Skeletal muscle tissue (tissue), 4 donors: ENCODE results near the gene RUVBL1. TPM values are rescaled to one million over a fixed set of nuclear protein-coding genes. Genes with fewer than 3 reads are reported as not detected.
A peak's percentile ranks its signal among the peaks of the same experiment; 100 is the strongest.

ENCODE experiments used
- H3K27ac ChIP-seq: one replicate; pipeline ENCODE4 v1.7.0; 2013; ENCODE audit warnings: mild to moderate bottlenecking, low read depth, low read length, inconsistent platforms
- H3K27me3 ChIP-seq, 3 donors: one replicate each; pipeline ENCODE4 v1.7.0; 2013; ENCODE audit warnings: low read length in 3 of 3; ENCODE audit not compliant: control insufficient read depth in 3 of 3, insufficient read depth in 3 of 3
- H3K36me3 ChIP-seq, 3 donors: one replicate each; pipeline ENCODE4 v1.7.0; 2013; ENCODE audit warnings: low read length in 3 of 3; ENCODE audit not compliant: control insufficient read depth in 3 of 3, insufficient read depth in 3 of 3
- H3K4me1 ChIP-seq, 3 donors: one replicate each; pipeline ENCODE4 v1.7.0; 2013; ENCODE audit warnings: low read length in 3 of 3, mild to moderate bottlenecking in 3 of 3; ENCODE audit not compliant: control insufficient read depth in 3 of 3, insufficient read depth in 3 of 3
- H3K4me3 ChIP-seq, 3 donors: one replicate each; pipeline ENCODE4 v1.7.0; 2013; ENCODE audit warnings: low read length in 3 of 3
- H3K9ac ChIP-seq, 3 donors: one replicate each; pipeline ENCODE4 v1.7.0; 2013; ENCODE audit warnings: low read length in 3 of 3, mild to moderate bottlenecking in 3 of 3, moderate library complexity in 2 of 3, low read depth in 1 of 3
- H3K9me3 ChIP-seq, 3 donors: one replicate each; pipeline ENCODE4 v1.7.0; 2013; ENCODE audit warnings: low read length in 3 of 3; ENCODE audit not compliant: control insufficient read depth in 3 of 3
- total RNA-seq: library from RNA; depleted of rRNA; stranded (reverse); fragments of >200 nt; gene quantifications from one replicate; pipeline ENCODE4 v1.2.3, GENCODE V29; 2014
- donor health status: Osteomylitis.

Gene RUVBL1
- total RNA-seq, 1 donor from 2014 or later = 39.1 TPM

DNA sequence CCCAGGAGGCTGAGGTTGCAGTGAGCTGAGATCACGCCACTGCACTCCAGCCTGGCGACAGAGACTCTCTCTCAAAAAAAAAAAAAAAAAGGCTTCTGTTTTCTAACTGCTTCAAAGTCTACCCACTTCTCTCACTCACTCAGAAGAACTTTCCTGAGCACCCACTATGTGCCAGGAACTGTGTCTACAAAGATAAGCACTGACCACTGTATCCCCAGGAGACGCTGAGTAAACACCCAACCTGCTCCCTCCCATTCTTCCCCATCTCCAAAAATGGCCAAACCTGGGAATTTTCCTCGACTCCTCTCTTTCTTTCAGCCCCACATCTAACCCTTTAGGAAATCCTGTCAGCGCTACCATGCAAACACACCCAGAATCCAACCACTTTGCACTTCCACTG lies 12.5 kb downstream of the RUVBL1 start:
- no peak overlapping the region for H3K9ac ChIP-seq
- H3K4me1 ChIP-seq = peaks cover 4 to 10% (median 4%) of the 10 kb centered on the region in 3 donors
- peaks cover 7 to 21% (median 7%) of the 10 kb centered on the region in 3 donors for H3K36me3 ChIP-seq
- no peak overlapping the region for H3K27ac ChIP-seq
- H3K9me3 ChIP-seq = no peaks in the 10 kb centered on the region
- H3K27me3 ChIP-seq = no peaks in the 10 kb centered on the region
- no peak overlapping the region for H3K4me3 ChIP-seq

DNA sequence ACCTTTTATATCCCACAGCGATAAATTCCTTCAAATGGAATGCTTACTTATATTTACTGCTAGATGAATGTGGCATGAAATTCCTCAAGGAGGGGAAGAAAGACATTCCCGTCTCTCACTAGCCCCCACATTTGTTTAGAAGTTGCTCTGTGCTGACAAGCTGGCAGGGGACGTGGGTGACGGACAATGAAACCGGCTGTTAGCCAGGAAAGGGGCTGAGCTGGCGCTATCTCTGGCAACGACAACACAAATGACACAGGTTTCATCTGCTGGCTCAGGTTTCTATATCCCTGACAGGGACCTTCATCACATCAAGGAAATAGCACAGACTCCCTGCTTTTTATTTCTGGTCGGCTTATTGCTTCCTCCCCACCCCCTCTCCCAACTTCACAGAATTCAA lies 15.8 kb downstream of the RUVBL1 start:
- Histone ChIP-seq H3K27me3 (no peaks in the 10 kb centered on the region), H3K9ac (peak overlapping the region in 1 of 3 donors; percentile 18), H3K36me3 (peaks cover 9 to 22% (median 12%) of the 10 kb centered on the region in 3 donors), H3K4me1 (peaks cover 4 to 10% (median 4%) of the 10 kb centered on the region in 3 donors), H3K9me3 (no peaks in the 10 kb centered on the region), H3K4me3 (peak overlapping the region in 2 of 3 donors; percentile 24 to 30), H3K27ac (no peak overlapping the region)

DNA sequence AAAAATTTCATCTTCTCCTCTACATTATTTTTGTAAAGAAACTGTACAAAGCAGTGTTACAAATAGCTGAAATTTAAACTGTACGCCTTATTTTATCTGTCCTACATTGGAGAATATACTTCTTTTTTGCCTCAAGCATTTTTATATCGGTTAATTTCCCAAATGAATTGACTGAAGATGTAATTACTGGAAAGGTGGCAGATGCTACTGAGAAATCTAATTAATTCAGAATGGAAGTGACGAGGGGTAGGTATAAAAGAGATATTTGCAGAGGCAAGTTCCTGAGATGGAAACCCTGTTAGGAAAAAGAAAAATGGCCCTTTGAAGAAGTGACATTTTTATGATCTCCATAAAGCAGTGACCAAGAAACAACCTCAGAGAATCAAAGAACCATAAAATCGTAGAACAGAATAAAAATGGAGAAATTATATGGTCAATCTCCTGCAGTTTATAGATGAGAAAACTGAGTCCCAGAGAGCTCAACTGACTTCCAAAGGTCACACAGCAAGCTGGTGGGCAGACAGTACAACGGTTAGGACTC lies 20.4 kb downstream of the RUVBL1 start:
- Histone ChIP-seq H3K27ac (no peak overlapping the region), H3K36me3 (peaks cover 24 to 31% (median 27%) of the 10 kb centered on the region in 3 donors), H3K27me3 (no peaks in the 10 kb centered on the region), H3K9ac (no peak overlapping the region), H3K4me3 (no peak overlapping the region), H3K4me1 (peaks cover 4 to 7% (median 4%) of the 10 kb centered on the region in 3 donors), H3K9me3 (no peaks in the 10 kb centered on the region)

DNA sequence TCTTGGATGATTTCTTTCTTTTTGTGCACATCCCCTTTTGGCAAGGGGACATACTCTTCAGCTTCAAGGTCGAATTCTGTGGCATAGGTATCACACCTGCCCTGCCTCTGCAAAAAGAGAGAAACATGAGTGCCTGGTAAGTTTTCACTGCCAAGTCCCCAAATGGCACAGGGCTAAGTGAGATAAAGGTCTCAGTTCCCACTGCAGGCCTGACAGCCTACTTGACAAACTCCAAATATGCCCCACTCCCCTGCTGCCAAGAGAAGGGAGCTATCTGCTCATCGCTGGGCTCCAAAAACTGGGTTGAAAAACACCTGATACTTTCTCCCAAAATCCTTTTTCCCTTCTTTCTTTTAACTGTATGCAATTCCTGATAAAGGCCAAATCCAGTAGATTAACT lies 23.0 kb downstream of the RUVBL1 start:
- H3K9ac ChIP-seq = no peak overlapping the region
- H3K4me3 ChIP-seq = no peak overlapping the region
- H3K36me3 ChIP-seq = peaks cover 31 to 45% (median 41%) of the 10 kb centered on the region in 3 donors
- H3K27me3 ChIP-seq = no peaks in the 10 kb centered on the region
- H3K27ac ChIP-seq = no peak overlapping the region
- H3K4me1 ChIP-seq = no peaks in the 10 kb centered on the region
- no peaks in the 10 kb centered on the region for H3K9me3 ChIP-seq

DNA sequence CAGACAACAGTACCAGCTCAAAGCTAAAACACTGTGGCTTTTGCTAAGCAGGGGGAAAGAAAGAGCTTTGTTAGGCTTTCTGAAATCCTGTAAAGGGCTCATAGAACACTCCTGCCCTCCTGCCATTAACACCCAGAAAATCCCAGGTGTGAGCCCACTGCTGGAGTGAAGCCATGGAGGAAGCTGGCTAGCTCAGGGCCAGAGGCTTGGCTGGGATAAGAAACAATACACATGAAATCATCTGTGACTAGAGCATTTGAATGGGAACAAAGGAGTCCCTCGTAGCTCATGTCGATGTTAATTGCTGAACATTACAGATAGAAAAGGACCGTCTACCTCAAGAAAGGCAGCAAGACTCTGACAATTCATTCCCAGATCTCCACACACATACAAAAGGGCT lies 23.5 kb downstream of the RUVBL1 start:
- Histone ChIP-seq H3K36me3 (peaks cover 31 to 45% (median 44%) of the 10 kb centered on the region in 3 donors), H3K27ac (no peak overlapping the region)

DNA sequence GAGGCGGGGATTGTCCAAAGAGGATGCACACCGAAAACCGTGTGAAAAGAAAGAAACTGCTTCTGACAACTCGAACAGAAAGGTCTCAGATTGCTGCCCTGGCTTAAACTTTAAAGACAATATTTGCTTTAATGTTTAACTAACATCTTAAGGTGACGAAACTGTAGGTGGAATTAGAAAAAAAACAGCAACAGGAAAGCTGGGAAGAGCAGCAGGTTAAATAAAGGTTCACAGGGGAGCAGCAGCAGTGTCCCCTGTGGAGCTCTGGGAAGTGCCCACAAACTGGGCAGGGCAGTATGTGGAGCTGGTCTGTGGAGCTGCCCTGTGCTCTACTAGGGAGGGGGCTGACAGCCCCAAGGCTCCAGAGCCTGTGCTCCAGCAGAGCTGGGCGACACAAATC lies 25.4 kb downstream of the RUVBL1 start:
- H3K4me1 ChIP-seq = peaks cover 4 to 6% (median 5%) of the 10 kb centered on the region in 3 donors
- no peak overlapping the region for H3K4me3 ChIP-seq
- H3K27me3 ChIP-seq = no peaks in the 10 kb centered on the region
- peaks cover 29 to 53% (median 43%) of the 10 kb centered on the region in 3 donors for H3K36me3 ChIP-seq
- no peaks in the 10 kb centered on the region for H3K9me3 ChIP-seq
- no peak overlapping the region for H3K9ac ChIP-seq
- H3K27ac ChIP-seq = no peak overlapping the region

More for the DNA sequence above, 23.5 kb downstream of the RUVBL1 start:
- Histone ChIP-seq H3K9ac (no peak overlapping the region), H3K27me3 (no peaks in the 10 kb centered on the region), H3K9me3 (no peaks in the 10 kb centered on the region), H3K4me3 (no peak overlapping the region), H3K4me1 (peaks cover 3 to 4% (median 3%) of the 10 kb centered on the region in 3 donors)

DNA sequence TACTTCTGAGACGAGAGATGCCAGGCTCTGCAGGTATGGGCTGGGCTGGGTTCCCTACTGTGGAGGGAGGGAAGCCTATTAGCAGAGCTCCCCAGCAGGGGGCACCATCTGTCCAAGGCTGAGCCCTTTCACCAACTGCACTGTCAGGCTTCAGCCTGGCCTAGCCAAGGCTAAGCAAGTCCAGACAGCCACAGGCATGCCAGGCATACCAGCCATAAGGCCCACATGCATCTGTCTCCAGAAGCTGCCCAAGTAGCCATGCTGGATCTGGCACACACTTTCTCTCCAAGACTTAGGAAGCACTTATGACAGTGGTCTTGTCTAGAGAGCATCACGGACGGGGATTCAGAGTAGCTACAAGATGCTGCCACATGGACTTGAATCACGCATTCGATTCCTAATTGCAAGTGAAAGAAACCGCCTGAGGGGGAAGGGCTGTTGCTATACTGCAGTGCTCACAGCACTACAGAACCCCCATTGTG lies 28.3 kb downstream of the RUVBL1 start:
- H3K9ac ChIP-seq = no peak overlapping the region
- no peak overlapping the region for H3K27ac ChIP-seq
- H3K9me3 ChIP-seq = no peaks in the 10 kb centered on the region
- H3K4me1 ChIP-seq = peaks cover 4 to 6% (median 5%) of the 10 kb centered on the region in 3 donors
- H3K36me3 ChIP-seq = peaks cover 25 to 49% (median 41%) of the 10 kb centered on the region in 3 donors
- H3K27me3 ChIP-seq = no peaks in the 10 kb centered on the region
- H3K4me3 ChIP-seq = no peak overlapping the region

DNA sequence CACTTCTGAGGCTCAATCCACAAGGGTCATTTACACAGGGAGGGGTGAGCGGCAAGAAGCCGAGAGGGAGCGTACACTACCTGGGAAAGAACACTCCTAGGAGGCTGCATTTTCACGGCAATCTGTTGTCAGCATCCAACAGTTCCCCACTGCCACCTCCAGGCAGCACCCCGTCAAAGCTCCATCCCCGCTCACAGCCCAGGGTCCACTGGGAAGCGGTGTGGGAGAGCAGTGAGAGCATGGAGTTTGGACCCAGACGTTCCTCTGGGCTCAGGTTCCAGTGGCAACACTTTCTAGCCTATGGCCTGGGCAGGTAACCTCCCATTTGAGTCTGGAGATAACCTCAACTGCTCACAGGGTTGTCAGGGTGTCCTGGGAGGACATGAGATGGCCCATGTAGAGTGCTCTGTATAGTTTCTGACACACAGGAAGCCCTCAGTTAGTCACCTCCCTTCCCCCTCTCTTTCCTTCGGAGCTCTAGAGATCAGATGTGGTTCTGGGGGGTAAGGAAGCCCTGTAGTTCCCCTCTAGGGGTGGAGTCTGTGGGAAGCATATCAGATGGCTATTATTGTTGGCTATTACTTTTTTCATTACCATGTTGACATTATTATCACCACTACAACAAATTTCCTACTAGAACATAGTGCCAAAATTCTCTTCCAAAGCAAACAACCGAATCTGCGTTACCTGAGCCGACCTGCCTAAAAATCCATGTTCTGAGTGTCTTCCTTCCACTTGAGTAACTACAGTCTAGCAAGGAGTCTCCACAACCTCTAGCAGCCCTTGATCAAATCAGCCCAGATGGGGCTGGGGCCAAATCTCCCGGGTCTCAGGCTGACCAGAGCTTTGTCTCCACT lies 29.1 kb downstream of the RUVBL1 start:
- H3K36me3 ChIP-seq = peaks cover 19 to 45% (median 34%) of the 10 kb centered on the region in 3 donors
- H3K9ac ChIP-seq = no peak overlapping the region

DNA sequence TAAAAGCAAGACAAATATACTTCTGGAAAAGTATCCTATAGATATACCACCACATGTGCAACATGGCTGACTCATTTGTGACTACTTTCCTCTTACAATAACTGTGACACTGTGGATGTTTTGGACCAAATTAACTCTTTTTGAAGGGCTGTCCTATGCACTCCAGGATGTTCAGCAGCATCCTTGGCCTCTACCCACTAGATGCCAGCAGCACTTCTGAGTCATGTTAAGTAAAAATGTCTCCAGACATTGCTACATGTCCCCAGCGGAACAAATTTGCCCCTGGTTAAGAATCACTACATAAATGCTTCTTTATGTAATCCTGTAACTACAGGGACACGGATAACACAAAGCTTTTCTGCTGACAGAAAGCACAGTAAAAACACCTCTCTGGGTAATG lies 32.0 kb downstream of the RUVBL1 start:
- no peak overlapping the region for H3K9ac ChIP-seq
- H3K4me1 ChIP-seq = peaks cover 4 to 6% (median 5%) of the 10 kb centered on the region in 3 donors
- H3K4me3 ChIP-seq = no peak overlapping the region
- H3K27ac ChIP-seq = no peak overlapping the region
- H3K36me3 ChIP-seq = peaks cover 9 to 26% (median 19%) of the 10 kb centered on the region in 3 donors
- H3K9me3 ChIP-seq = no peaks in the 10 kb centered on the region
- no peaks in the 10 kb centered on the region for H3K27me3 ChIP-seq

More for the DNA sequence above, 29.1 kb downstream of the RUVBL1 start:
- Histone ChIP-seq H3K27ac (no peak overlapping the region), H3K27me3 (no peaks in the 10 kb centered on the region), H3K4me3 (no peak overlapping the region), H3K4me1 (peaks cover 4 to 6% (median 5%) of the 10 kb centered on the region in 3 donors), H3K9me3 (no peaks in the 10 kb centered on the region)

DNA sequence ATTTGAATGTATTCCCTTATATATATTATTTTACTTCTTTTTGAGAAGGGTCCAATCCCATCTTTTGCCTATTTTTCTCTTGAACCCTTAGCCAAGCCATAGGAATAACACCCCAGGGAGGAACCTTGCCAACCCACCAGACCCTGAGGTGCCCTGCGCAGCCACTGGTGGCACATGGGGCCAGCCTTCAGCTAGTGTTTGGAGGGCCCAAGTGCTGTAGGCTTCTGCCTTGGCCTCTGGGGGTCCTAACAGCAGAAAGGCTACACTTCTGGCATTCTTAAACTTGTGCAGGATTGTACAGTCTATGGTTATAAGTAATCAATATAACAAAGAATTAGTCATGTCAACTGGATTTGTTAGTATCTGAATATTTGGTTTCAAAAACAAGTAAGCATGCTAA lies 34.5 kb downstream of the RUVBL1 start:
- peaks cover 8 to 26% (median 17%) of the 10 kb centered on the region in 3 donors for H3K36me3 ChIP-seq
- no peaks in the 10 kb centered on the region for H3K9me3 ChIP-seq
- no peak overlapping the region for H3K4me3 ChIP-seq
- H3K27me3 ChIP-seq = no peaks in the 10 kb centered on the region
- H3K4me1 ChIP-seq = peaks cover 10 to 16% (median 16%) of the 10 kb centered on the region in 3 donors
- H3K27ac ChIP-seq = no peak overlapping the region
- H3K9ac ChIP-seq = no peak overlapping the region
